ENCODE measurements around the gene HOXB9. TPM values are rescaled to one million over a fixed set of nuclear protein-coding genes. Genes with fewer than 3 reads are reported as not detected.
A peak's percentile ranks its signal among the peaks of the same experiment; 100 is the strongest.

HOXB9 gene
- total and polyA plus RNA-seq, 2 experiments from 2014 or later = not detected

GRCh38 chr17:48641541-48642058 is 15.4 kb upstream of the HOXB9 start:
- TF ChIP-seq CTCF (IDR thresholded peaks at IDR 0.05; ENCODE audit: low read depth, low read length) = no peak
- Histone ChIP-seq H3K27me3 (peaks cover 100% of the 10 kb centered on the region), H3K36me3 (no peaks in the 10 kb centered on the region), H3K9me3 (ENCODE audit: low read depth) (no peaks in the 10 kb centered on the region), H3K27ac (no peak overlapping the region), H3K4me1 (ENCODE audit: low read depth) (no peaks in the 10 kb centered on the region), H3K4me3 (no peak overlapping the region)
- DNase-seq (ENCODE audit: low read depth in 1 of 2, low spot score in 1 of 2) = no peak

- H3K27me3 ChIP-seq = peaks cover 100% of the 10 kb centered on the region
- no peaks in the 10 kb centered on the region for H3K36me3 ChIP-seq
- no peaks in the 10 kb centered on the region for H3K4me1 ChIP-seq (ENCODE audit: low read depth)
- no peak for DNase-seq (ENCODE audit: low read depth in 1 of 2, low spot score in 1 of 2)
- H3K4me3 ChIP-seq = no peak overlapping the region
- no peak overlapping the region for H3K27ac ChIP-seq
- no peak for TF ChIP-seq CTCF (IDR thresholded peaks at IDR 0.05; ENCODE audit: low read depth, low read length)
- no peaks in the 10 kb centered on the region for H3K9me3 ChIP-seq (ENCODE audit: low read depth)
Measured at GRCh38 chr17:48640858-48641180, 14.7 kb upstream of the HOXB9 start.

- no peaks in the 10 kb centered on the region for H3K36me3 ChIP-seq
- TF ChIP-seq CTCF (IDR thresholded peaks at IDR 0.05; ENCODE audit: low read depth, low read length) = no peak
- no peak for DNase-seq (ENCODE audit: low read depth in 1 of 2, low spot score in 1 of 2)
- H3K4me1 ChIP-seq (ENCODE audit: low read depth) = no peaks in the 10 kb centered on the region
- H3K27ac ChIP-seq = no peak overlapping the region
- H3K9me3 ChIP-seq (ENCODE audit: low read depth) = no peaks in the 10 kb centered on the region
- no peak overlapping the region for H3K4me3 ChIP-seq
- H3K27me3 ChIP-seq = peaks cover 100% of the 10 kb centered on the region
Measured at GRCh38 chr17:48639982-48640857, 14.1 kb upstream of the HOXB9 start.

- Histone ChIP-seq H3K4me1 (ENCODE audit: low read depth) (no peaks in the 10 kb centered on the region), H3K27me3 (peaks cover 100% of the 10 kb centered on the region), H3K27ac (no peak overlapping the region), H3K4me3 (no peak overlapping the region), H3K9me3 (ENCODE audit: low read depth) (no peaks in the 10 kb centered on the region), H3K36me3 (no peaks in the 10 kb centered on the region)
- DNase-seq (ENCODE audit: low read depth in 1 of 2, low spot score in 1 of 2) = no peak
- TF ChIP-seq CTCF (IDR thresholded peaks at IDR 0.05; ENCODE audit: low read depth, low read length) = no peak
Measured at GRCh38 chr17:48639136-48639535, 13.0 kb upstream of the HOXB9 start.

- Histone ChIP-seq H3K4me1 (ENCODE audit: low read depth) (no peaks in the 10 kb centered on the region), H3K36me3 (no peaks in the 10 kb centered on the region), H3K4me3 (no peak overlapping the region), H3K27ac (no peak overlapping the region), H3K27me3 (peaks cover 100% of the 10 kb centered on the region), H3K9me3 (ENCODE audit: low read depth) (no peaks in the 10 kb centered on the region)
- peak in 1 of 2 donors; percentile 67 for DNase-seq (ENCODE audit: low read depth in 1 of 2, low spot score in 1 of 2)
- no peak for TF ChIP-seq CTCF (IDR thresholded peaks at IDR 0.05; ENCODE audit: low read depth, low read length)
Measured at GRCh38 chr17:48637323-48638260, 11.4 kb upstream of the HOXB9 start.

All from cardiac muscle cell (in vitro differentiated cells and primary cell).